ENCODE measurements around the gene FAAP24.
"Not testable (repeated sequence)": the region's sequence is repeated elsewhere in the genome, so short reads cannot be mapped to it uniquely, and the experiment has no call there.

FAAP24 gene

GRCh38 chr19:33000510-33000909 is 28.5 kb downstream of the FAAP24 start:
- no peak for DNase-seq

GRCh38 chr19:33000910-33001309 is 28.9 kb downstream of the FAAP24 start:
- no peak for DNase-seq

- DNase-seq, result not testable (repeated sequence)
These were observed 30.3 kb downstream of the FAAP24 start for GRCh38 chr19:33002126-33002865.

- DNase-seq, result not testable (repeated sequence)
These were observed 31.5 kb downstream of the FAAP24 start for GRCh38 chr19:33003424-33004024.

GRCh38 chr19:33005440-33005839 is 33.4 kb downstream of the FAAP24 start:
- DNase-seq, result no peak

- DNase-seq, result no peak
These were observed 36.7 kb downstream of the FAAP24 start for GRCh38 chr19:33008738-33009137.

GRCh38 chr19:33010891-33011290 is 38.8 kb downstream of the FAAP24 start:
- DNase-seq, result not testable (repeated sequence)

GRCh38 chr19:33022472-33023116 is 50.6 kb downstream of the FAAP24 start:
- DNase-seq, result no peak

- DNase-seq, result no peak
These were observed 52.4 kb downstream of the FAAP24 start for GRCh38 chr19:33024398-33024797.

- DNase-seq, result not testable (repeated sequence)
These were observed 53.6 kb downstream of the FAAP24 start for GRCh38 chr19:33025468-33026238.

- not testable (repeated sequence) for DNase-seq
These were observed 54.6 kb downstream of the FAAP24 start for GRCh38 chr19:33026602-33027001.

Measured in activated CD4-positive, alpha-beta T cell treated with anti-CD3 and anti-CD28 coated beads for 4 hours (primary cell).